AG10803 (cell line): ENCODE data around the gene PLS3.

Source experiments
- DNase-seq: peaks from one replicate; pipeline ENCODE4 v3.0.0; 2010; ENCODE audit warnings: low read depth
- H3K4me3 ChIP-seq: 2 replicates; pipeline ENCODE4 v1.5.1; 2011; ENCODE audit warnings: mild to moderate bottlenecking, low read length, control low read depth
- CTCF ChIP-seq: conservative IDR thresholded peaks from 2 replicates; pipeline ENCODE4 v1.5.1; 2011; ENCODE audit warnings: mild to moderate bottlenecking, low read length, control low read depth, inconsistent platforms

Gene PLS3

GRCh38 chrX:115591856-115592842 lies 31.2 kb downstream of the PLS3 start:
- no peak for DNase-seq
- H3K4me3 ChIP-seq: no peak overlapping the region

GRCh38 chrX:115592997-115593734 lies 32.2 kb downstream of the PLS3 start:
- TF ChIP-seq CTCF: no peak
- H3K4me3 ChIP-seq: no peak overlapping the region
- peak; percentile 39 for DNase-seq

More at GRCh38 chrX:115591856-115592842, 31.2 kb downstream of the PLS3 start:
- TF ChIP-seq CTCF: no peak

- TF ChIP-seq CTCF: no peak
- DNase-seq: no peak
- no peak overlapping the region for H3K4me3 ChIP-seq
Measured at GRCh38 chrX:115595049-115595448, 34.1 kb downstream of the PLS3 start.

GRCh38 chrX:115598556-115598955 lies 37.6 kb downstream of the PLS3 start:
- DNase-seq: no peak
- H3K4me3 ChIP-seq: no peak overlapping the region
- no peak for TF ChIP-seq CTCF

- no peak overlapping the region for H3K4me3 ChIP-seq
- DNase-seq: no peak
- TF ChIP-seq CTCF: no peak
Measured at GRCh38 chrX:115602308-115602707, 41.3 kb downstream of the PLS3 start.

- H3K4me3 ChIP-seq: no peak overlapping the region
- TF ChIP-seq CTCF: no peak
- no peak for DNase-seq
Measured at GRCh38 chrX:115602729-115603389, 41.9 kb downstream of the PLS3 start.
